Measurements from ENCODE around the gene PTRH1. TPM values are rescaled to one million over a fixed set of nuclear protein-coding genes. Genes with fewer than 3 reads are reported as not detected.

PTRH1 gene
- total RNA-seq, 1 experiment from 2014 or later: 22.4 TPM

DNA sequence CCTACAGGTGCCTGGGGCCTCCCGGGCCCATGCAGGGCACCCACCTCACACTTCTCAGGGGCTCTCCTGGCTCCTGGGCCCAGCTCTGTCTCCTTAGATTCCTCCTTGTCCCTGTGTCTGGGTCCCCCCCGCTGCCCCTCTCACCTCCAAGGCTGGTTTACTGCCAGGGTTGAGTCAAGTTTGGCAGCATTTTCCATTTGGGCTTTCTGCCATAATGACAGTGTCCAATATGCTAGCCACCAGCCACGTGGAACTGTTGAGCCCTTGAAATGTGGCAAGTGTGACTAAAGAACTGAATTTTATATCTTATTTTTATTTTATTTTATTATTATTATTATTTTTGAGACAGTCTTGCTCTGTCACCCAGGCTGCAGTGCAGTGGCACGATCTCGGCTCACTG, 2.3 kb upstream of the PTRH1 start:
- no peak for DNase-seq
- intact Hi-C loops (cut with micrococcal nuclease; ENCODE audit: unreplicated experiment): no loop called here
- no peaks in the 10 kb centered on the region for H3K27me3 ChIP-seq (ENCODE audit: insufficient read depth, low read depth)
- POLR2A ChIA-PET (ENCODE audit: unreplicated experiment): no interaction called here
- no TSS peak for BruUV-seq (replicated peaks)
- H3K9me3 ChIP-seq (ENCODE audit: insufficient read depth, low read depth): no peaks in the 10 kb centered on the region
- H3K4me1 ChIP-seq (replicated peaks; ENCODE audit: insufficient read depth): peaks cover 20% of the 10 kb centered on the region
- H3K79me2 ChIP-seq (ENCODE audit: low read depth): peaks cover 10% of the 10 kb centered on the region; the same call in 1 of the 2 replicates
- no peak for TF ChIP-seq EZH2 (IDR thresholded peaks at IDR 0.05; ENCODE audit: low read depth)
- TF ChIP-seq, protein P1, sequence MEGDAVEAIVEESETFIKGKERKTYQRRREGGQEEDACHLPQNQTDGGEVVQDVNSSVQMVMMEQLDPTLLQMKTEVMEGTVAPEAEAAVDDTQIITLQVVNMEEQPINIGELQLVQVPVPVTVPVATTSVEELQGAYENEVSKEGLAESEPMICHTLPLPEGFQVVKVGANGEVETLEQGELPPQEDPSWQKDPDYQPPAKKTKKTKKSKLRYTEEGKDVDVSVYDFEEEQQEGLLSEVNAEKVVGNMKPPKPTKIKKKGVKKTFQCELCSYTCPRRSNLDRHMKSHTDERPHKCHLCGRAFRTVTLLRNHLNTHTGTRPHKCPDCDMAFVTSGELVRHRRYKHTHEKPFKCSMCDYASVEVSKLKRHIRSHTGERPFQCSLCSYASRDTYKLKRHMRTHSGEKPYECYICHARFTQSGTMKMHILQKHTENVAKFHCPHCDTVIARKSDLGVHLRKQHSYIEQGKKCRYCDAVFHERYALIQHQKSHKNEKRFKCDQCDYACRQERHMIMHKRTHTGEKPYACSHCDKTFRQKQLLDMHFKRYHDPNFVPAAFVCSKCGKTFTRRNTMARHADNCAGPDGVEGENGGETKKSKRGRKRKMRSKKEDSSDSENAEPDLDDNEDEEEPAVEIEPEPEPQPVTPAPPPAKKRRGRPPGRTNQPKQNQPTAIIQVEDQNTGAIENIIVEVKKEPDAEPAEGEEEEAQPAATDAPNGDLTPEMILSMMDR (conservative IDR thresholded peaks at IDR 0.05): no peak
- peaks cover 11% of the 10 kb centered on the region; the same call in 1 of the 2 replicates for H4K20me1 ChIP-seq (ENCODE audit: insufficient read depth)
- no peaks in the 10 kb centered on the region for H3K36me3 ChIP-seq (ENCODE audit: low read depth)
- no peak overlapping the region for H3K4me3 ChIP-seq
- H2AFZ ChIP-seq: no peak overlapping the region
- H3F3A ChIP-seq (ENCODE audit: insufficient read depth, low read depth): peaks cover 16% of the 10 kb centered on the region
- H3K27ac ChIP-seq: no peak overlapping the region
- CTCF ChIA-PET: no interaction called here
- H3K9me2 ChIP-seq (ENCODE audit: insufficient read depth): no peaks in the 10 kb centered on the region
- no peak overlapping the region for H3K4me2 ChIP-seq

DNA sequence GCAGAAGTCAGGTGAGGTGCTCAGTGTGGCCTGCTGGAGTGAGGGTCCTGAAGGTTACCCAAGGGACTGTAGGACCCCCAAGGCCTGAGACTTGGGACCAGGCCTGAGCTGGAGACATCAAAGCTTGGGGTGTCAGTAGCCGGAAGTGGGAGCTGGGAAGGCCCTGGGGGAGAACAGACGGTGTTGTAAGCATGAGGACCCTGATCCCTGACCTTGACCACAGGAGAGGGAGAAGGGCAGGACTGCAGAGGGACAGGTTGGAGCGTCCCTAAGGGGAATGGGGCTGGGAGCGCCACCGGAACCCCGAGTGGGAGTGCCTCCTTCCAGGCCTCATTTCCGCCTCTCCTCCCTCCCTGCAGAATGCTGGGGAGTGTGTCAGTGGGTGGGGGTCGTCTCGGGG, 949 bp upstream of the PTRH1 start:
- DNase-seq: no peak
- no peak overlapping the region for H3K27ac ChIP-seq
- H2AFZ ChIP-seq: no peak overlapping the region; the same call in 1 of the 2 replicates
- POLR2A ChIA-PET (ENCODE audit: unreplicated experiment): interaction anchor here (0.6 kb wide), 1 partner anchor 292 kb away, joined by 4 read pairs; the partner anchor contains the start of gene ZNF79
- H3K79me2 ChIP-seq (ENCODE audit: low read depth): peaks cover 10% of the 10 kb centered on the region; the same call in 1 of the 2 replicates
- TF ChIP-seq, protein P1 (conservative IDR thresholded peaks at IDR 0.05): no peak
- TF ChIP-seq EZH2 (IDR thresholded peaks at IDR 0.05; ENCODE audit: low read depth): no peak
- peak overlapping the region; percentile 92; the same call in 1 of the 2 replicates for H3K4me3 ChIP-seq
- H3K4me2 ChIP-seq: peak overlapping the region; percentile 97
- H3K4me1 ChIP-seq (replicated peaks; ENCODE audit: insufficient read depth): peaks cover 10% of the 10 kb centered on the region
- H3K27me3 ChIP-seq (ENCODE audit: insufficient read depth, low read depth): no peaks in the 10 kb centered on the region
- H3F3A ChIP-seq (ENCODE audit: insufficient read depth, low read depth): peaks cover 9% of the 10 kb centered on the region; the same call in 1 of the 2 replicates
- peaks cover 11% of the 10 kb centered on the region; the same call in 1 of the 2 replicates for H4K20me1 ChIP-seq (ENCODE audit: insufficient read depth)
- intact Hi-C loops (cut with micrococcal nuclease; ENCODE audit: unreplicated experiment): no loop called here
- no peaks in the 10 kb centered on the region for H3K9me2 ChIP-seq (ENCODE audit: insufficient read depth)
- CTCF ChIA-PET: no interaction called here
- no peaks in the 10 kb centered on the region for H3K36me3 ChIP-seq (ENCODE audit: low read depth)
- BruUV-seq (replicated peaks): no TSS peak
- H3K9me3 ChIP-seq (ENCODE audit: insufficient read depth, low read depth): no peaks in the 10 kb centered on the region

DNA sequence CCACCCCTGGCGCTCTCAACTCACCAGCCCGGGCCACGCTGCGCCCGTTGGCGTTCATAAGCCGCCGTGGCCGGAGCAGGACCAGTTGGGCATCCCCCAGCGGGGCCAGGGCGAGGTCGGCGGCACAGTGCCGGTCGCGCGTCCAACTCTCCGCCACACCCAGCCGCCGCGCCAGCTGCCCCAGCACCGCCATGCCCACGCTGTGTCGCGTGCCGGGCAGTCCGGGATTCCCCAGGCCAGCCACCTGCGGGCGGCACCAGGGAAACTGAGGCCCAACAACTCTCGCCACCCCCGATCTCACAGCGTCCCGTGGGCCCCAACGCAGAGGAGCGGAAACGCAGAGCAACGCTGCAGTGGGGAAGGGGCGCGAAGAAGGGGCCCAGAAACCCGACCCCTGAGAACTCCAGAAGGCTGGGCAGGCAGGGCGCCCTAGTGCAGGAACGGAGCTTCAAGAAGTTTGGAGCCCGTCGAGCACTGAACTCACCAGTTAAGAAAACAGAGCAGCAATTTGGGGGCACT, 453 bp downstream of the PTRH1 start:
- TF ChIP-seq, protein P1 (conservative IDR thresholded peaks at IDR 0.05): no peak
- no peak for TF ChIP-seq EZH2 (IDR thresholded peaks at IDR 0.05; ENCODE audit: low read depth)
- intact Hi-C loops (cut with micrococcal nuclease; ENCODE audit: unreplicated experiment): no loop called here
- Histone ChIP-seq H3K4me1 (replicated peaks; ENCODE audit: insufficient read depth) (0 out of 2 replicates have a peak, but pooled peaks cover 4% of the 10 kb centered on the region), H3K9me2 (ENCODE audit: insufficient read depth) (no peaks in the 10 kb centered on the region), H3K4me2 (peak overlapping the region; percentile 97), H3K79me2 (ENCODE audit: low read depth) (peaks cover 10% of the 10 kb centered on the region; the same call in 1 of the 2 replicates), H3K4me3 (peak overlapping the region; percentile 92), H3F3A (ENCODE audit: insufficient read depth, low read depth) (peaks cover 9% of the 10 kb centered on the region; the same call in 1 of the 2 replicates), H2AFZ (peak overlapping the region; percentile 99), H3K27me3 (ENCODE audit: insufficient read depth, low read depth) (no peaks in the 10 kb centered on the region), H4K20me1 (ENCODE audit: insufficient read depth) (peaks cover 11% of the 10 kb centered on the region; the same call in 1 of the 2 replicates), H3K27ac (no peak overlapping the region), H3K36me3 (ENCODE audit: low read depth) (no peaks in the 10 kb centered on the region), H3K9me3 (ENCODE audit: insufficient read depth, low read depth) (no peaks in the 10 kb centered on the region)
- POLR2A ChIA-PET (ENCODE audit: unreplicated experiment): no interaction called here
- CTCF ChIA-PET: no interaction called here
- peak in 1 of 2 experiments; percentile 46 for DNase-seq
- BruUV-seq (replicated peaks): no TSS peak
